A549 (cell line): ENCODE measurements around the gene NLK. TPM values are rescaled to one million over a fixed set of nuclear protein-coding genes. Genes with fewer than 3 reads are reported as not detected.

Source experiments
- ATAC-seq, 2 experiments: fragments of 200-7000 bp in 1 of 2; fragments of >200 bp in 1 of 2; cut with Nextera tagmentation in 1 of 2; cut with Tn5 transposase in 1 of 2; 3 replicates each; pipeline versions ENCODE4 v1.8.0 to v1.9.1; 2018 to 2020; ENCODE audit warnings: mild to moderate bottlenecking in 1 of 2, moderate library complexity in 1 of 2
- CTCF ChIA-PET: fragments of 300-600 bp; sonication (Branson Sonifier 250); formaldehyde crosslinking; extraction: SDS; loops from one replicate; lab custom pipeline; 2021; ENCODE audit warnings: antibody characterized with exemption, inconsistent platforms; lab: Yijun Ruan, JAX
- POLR2A ChIA-PET: fragments of 350-600 bp; formaldehyde crosslinking; extraction: SDS; loops from one replicate; lab custom pipeline; 2021; ENCODE audit warnings: antibody characterized with exemption, inconsistent platforms; lab: Yijun Ruan, JAX
- DNase-seq, 2 experiments: peaks; one replicate each; pipeline versions ENCODE4 v3.0.0 to v3.0.0-alpha.2; 2011 to 2016; ENCODE audit warnings: low read depth in 1 of 2, low spot score in 1 of 2
- FAIRE-seq: peaks from 2 replicates; lab custom pipeline; 2011; peaks lifted over from hg19 to GRCh38; lab: Jason Lieb, UNC
- H3K27ac ChIP-seq, 2 experiments: fragments of >200 bp; sonication (Bioruptor Twin); formaldehyde crosslinking; 3 replicates each; pipeline ENCODE4 v1.5.1; 2016 to 2017
- H3K4me1 ChIP-seq: fragments of >200 bp; sonication (Bioruptor Twin); formaldehyde crosslinking; 3 replicates; pipeline ENCODE4 v1.6.1; 2016
- H3K4me2 ChIP-seq: fragments of >200 bp; sonication (Bioruptor Twin); formaldehyde crosslinking; 3 replicates; pipeline ENCODE4 v1.6.1; 2016
- H3K4me3 ChIP-seq: fragments of >200 bp; sonication (Bioruptor Twin); formaldehyde crosslinking; 3 replicates; pipeline ENCODE4 v1.5.1; 2016
- H3K9me3 ChIP-seq: fragments of >200 bp; sonication (Bioruptor Twin); formaldehyde crosslinking; 3 replicates; pipeline ENCODE4 v1.6.1; 2016
- ATOH8 ChIP-seq: fragments of 250-450 bp; sonication (Bioruptor Pico); IDR thresholded peaks from 2 replicates; pipeline ENCODE4 v1.5.0; 2020; ENCODE audit warnings: low read depth, mild to moderate bottlenecking, moderate library complexity
- CBX8 ChIP-seq: fragments of 200-600 bp; sonication (generic); IDR thresholded peaks from 2 replicates; pipeline ENCODE4 v1.6.1; 2016
- CHD2 ChIP-seq: fragments of 150-350 bp; IDR thresholded peaks from 2 replicates; pipeline ENCODE4 v1.6.1; 2014; ENCODE audit warnings: low read length; ENCODE audit not compliant: partially characterized antibody
- CHD4 ChIP-seq: fragments of 200-600 bp; sonication (generic); IDR thresholded peaks from 2 replicates; pipeline ENCODE4 v1.6.1; 2016; ENCODE audit warnings: antibody characterized with exemption, mild to moderate bottlenecking, borderline replicate concordance
- EHF ChIP-seq: fragments of 250-450 bp; sonication (Bioruptor Pico); IDR thresholded peaks from 2 replicates; pipeline ENCODE4 v1.5.0; 2020; ENCODE audit warnings: mild to moderate bottlenecking
- ELK1 ChIP-seq: fragments of 150-350 bp; IDR thresholded peaks from 2 replicates; pipeline ENCODE4 v1.6.1; 2014; ENCODE audit warnings: low read depth, mild to moderate bottlenecking, low read length
- FOSB ChIP-seq: fragments of 250-450 bp; sonication (Bioruptor Pico); IDR thresholded peaks from 2 replicates; pipeline ENCODE4 v1.5.0; 2020; ENCODE audit warnings: mild to moderate bottlenecking, moderate library complexity
- FOSL2 ChIP-seq, 2 experiments: fragments of 450-650 bp in 1 of 2; fragments of >200 bp in 1 of 2; sonication (Bioruptor Twin) in 1 of 2; formaldehyde crosslinking; IDR thresholded peaks; 2 replicates each; pipeline versions ENCODE4 v1.5.0 to v1.6.1; 2016 to 2020; ENCODE audit warnings: mild to moderate bottlenecking in 1 of 2, moderate library complexity in 1 of 2
- FOXS1 ChIP-seq: fragments of 250-450 bp; sonication (Bioruptor Pico); IDR thresholded peaks from 2 replicates; pipeline ENCODE4 v1.5.0; 2020; ENCODE audit warnings: mild to moderate bottlenecking, moderate library complexity
- HDAC2 ChIP-seq: fragments of 200-600 bp; sonication (generic); IDR thresholded peaks from 2 replicates; pipeline ENCODE4 v1.6.1; 2016
- HES2 ChIP-seq: fragments of >200 bp; sonication (Bioruptor Twin); formaldehyde crosslinking; IDR thresholded peaks from 2 replicates; pipeline ENCODE4 v1.6.1; 2016
- HOXA7 ChIP-seq: fragments of 250-450 bp; sonication (Bioruptor Pico); IDR thresholded peaks from 2 replicates; pipeline ENCODE4 v1.5.0; 2020; ENCODE audit warnings: mild to moderate bottlenecking, moderate library complexity
- HOXB5 ChIP-seq: fragments of 250-450 bp; sonication (Bioruptor Pico); IDR thresholded peaks from 2 replicates; pipeline ENCODE4 v1.5.0; 2020; ENCODE audit warnings: mild to moderate bottlenecking, moderate library complexity
- KDM1A ChIP-seq: fragments of 200-600 bp; sonication (generic); IDR thresholded peaks from 2 replicates; pipeline ENCODE4 v1.6.1; 2016; ENCODE audit warnings: low read depth, mild to moderate bottlenecking
- MAFK ChIP-seq: fragments of 450-650 bp; IDR thresholded peaks from 2 replicates; pipeline ENCODE4 v1.6.1; 2014; ENCODE audit not compliant: partially characterized antibody
- MAZ ChIP-seq: fragments of 150-350 bp; IDR thresholded peaks from 2 replicates; pipeline ENCODE4 v1.6.1; 2014; ENCODE audit warnings: antibody characterized with exemption, low read depth, low read length, borderline replicate concordance
- NFE2L2 ChIP-seq: fragments of 150-350 bp; conservative IDR thresholded peaks from 2 replicates; pipeline ENCODE4 v1.6.1; 2014; ENCODE audit warnings: low read length
- NR3C1 ChIP-seq: fragments of >200 bp; sonication (Bioruptor Twin); formaldehyde crosslinking; IDR thresholded peaks from 3 replicates; pipeline ENCODE4 v1.6.1; 2017
- REST ChIP-seq: fragments of 200-600 bp; sonication (generic); IDR thresholded peaks from 2 replicates; pipeline ENCODE4 v1.6.1; 2016; ENCODE audit warnings: antibody characterized with exemption, mild to moderate bottlenecking, moderate library complexity
- RNF2 ChIP-seq: fragments of 200-600 bp; sonication (generic); IDR thresholded peaks from 2 replicates; pipeline ENCODE4 v1.6.1; 2016; ENCODE audit warnings: low read depth, mild to moderate bottlenecking, antibody characterized with exemption, moderate library complexity, borderline replicate concordance
- SMC3 ChIP-seq: fragments of >200 bp; sonication (Bioruptor Twin); formaldehyde crosslinking; IDR thresholded peaks from 3 replicates; pipeline ENCODE4 v1.6.1; 2018; ENCODE audit warnings: inconsistent platforms
- TFCP2L1 ChIP-seq: fragments of 250-450 bp; sonication (Bioruptor Pico); IDR thresholded peaks from 2 replicates; pipeline ENCODE4 v1.5.0; 2021; ENCODE audit warnings: mild to moderate bottlenecking
- TP53 ChIP-seq: fragments of 250-450 bp; sonication (Bioruptor Pico); IDR thresholded peaks from 2 replicates; pipeline ENCODE4 v1.5.0; 2021; ENCODE audit warnings: mild to moderate bottlenecking, moderate library complexity
- USF2 ChIP-seq: fragments of 450-650 bp; IDR thresholded peaks from 2 replicates; pipeline ENCODE4 v1.6.1; 2014; ENCODE audit warnings: antibody characterized with exemption
- WGBS: methylation state at CpG from one replicate; pipeline ENCODE4 v1.1.6; 2017; ENCODE audit errors: missing lambda C conversion rate; 5-methylcytosine and 5-hydroxymethylcytosine counted together
- polyA plus RNA-seq, 4 experiments: library from polyadenylated mRNA; depleted of rRNA in 3 of 4; stranded (reverse); fragments of >200 nt; fragmentation: RNase III in 1 of 4; extraction: RNeasy Plus Mini Kit Qiagen cat#74134 plus additional on column Dnase treatment in 1 of 4; gene quantifications; 2 replicates in 3 of 4; 3 replicates in 1 of 4; pipeline ENCODE4 v1.2.3, GENCODE V29; 2011 to 2017

NLK gene
- polyA plus RNA-seq, 2 of the 4 experiments (the other 2 are of a cell fraction): 11.8 to 26.5 TPM

- WGBS: 84% methylated on average over 1 of the region's 1 CpG
- ATAC-seq: no peak
- DNase-seq: no peak
- peaks cover 4% of the 10 kb centered on the region; the same call in 2 of the 3 replicates for H3K9me3 ChIP-seq
- no peak overlapping the region for H3K4me2 ChIP-seq
- no peak for FAIRE-seq
- H3K4me1 ChIP-seq: 0 out of 3 replicates have a peak, but pooled peaks cover 3% of the 10 kb centered on the region
- no peak overlapping the region for H3K27ac ChIP-seq
- TF ChIP-seq HOXA7: no peak
- TF ChIP-seq CHD4: no peak
- TF ChIP-seq HOXB5 (CRISPR knock-in tag): no peak
- no peak for TF ChIP-seq KDM1A
- TF ChIP-seq NFE2L2: no peak
- no peak for TF ChIP-seq TP53 (CRISPR knock-in tag)
- no peak for TF ChIP-seq SMC3
- no peak for TF ChIP-seq CBX8
- TF ChIP-seq HDAC2: no peak
- no peak for TF ChIP-seq CHD2
- TF ChIP-seq TFCP2L1 (CRISPR knock-in tag): no peak
- no peak overlapping the region for H3K4me3 ChIP-seq
- ChIA-PET POLR2A (no interaction called here), CTCF (interaction anchor here (1.0 kb wide), 1 partner anchor 28 kb away, joined by 3 read pairs; no protein-coding TSS in a partner anchor)
These were observed 63.0 kb downstream of the NLK start for GRCh38 chr17:28105501-28105900.

- H3K4me2 ChIP-seq: no peak overlapping the region
- DNase-seq: no peak
- no peak overlapping the region for H3K27ac ChIP-seq
- no peak for ATAC-seq
- TF ChIP-seq FOSB (CRISPR knock-in tag) (no peak), NR3C1 (no peak), RNF2 (no peak), EHF (no peak), HES2 (no peak), USF2 (no peak), NFE2L2 (no peak), FOSL2 (IDR thresholded peaks at IDR 0.05) (no peak), FOSL2 (CRISPR knock-in tag; IDR thresholded peaks at IDR 0.05) (no peak), KDM1A (no peak), ELK1 (no peak), ATOH8 (CRISPR knock-in tag) (no peak), REST (no peak), MAZ (no peak), FOXS1 (no peak), HOXB5 (CRISPR knock-in tag) (no peak), MAFK (no peak)
- peaks cover 17% of the 10 kb centered on the region for H3K4me1 ChIP-seq
- CTCF ChIA-PET: no interaction called here
- POLR2A ChIA-PET: no interaction called here
- peaks cover 6% of the 10 kb centered on the region; the same call in 2 of the 3 replicates for H3K9me3 ChIP-seq
- 88% methylated on average over 1 of the region's 1 CpG for WGBS
- FAIRE-seq: peak; percentile 28
- no peak overlapping the region for H3K4me3 ChIP-seq
These were observed 67.7 kb downstream of the NLK start for GRCh38 chr17:28110184-28110583.
